ENCODE measurements around the gene NDUFV2. TPM values are rescaled to one million over a fixed set of nuclear protein-coding genes. Genes with fewer than 3 reads are reported as not detected.
A peak's percentile ranks its signal among the peaks of the same experiment; 100 is the strongest.

Gene NDUFV2
- total and polyA plus RNA-seq, 8 donors, result 69.4 to 283 (median 218) TPM

DNA sequence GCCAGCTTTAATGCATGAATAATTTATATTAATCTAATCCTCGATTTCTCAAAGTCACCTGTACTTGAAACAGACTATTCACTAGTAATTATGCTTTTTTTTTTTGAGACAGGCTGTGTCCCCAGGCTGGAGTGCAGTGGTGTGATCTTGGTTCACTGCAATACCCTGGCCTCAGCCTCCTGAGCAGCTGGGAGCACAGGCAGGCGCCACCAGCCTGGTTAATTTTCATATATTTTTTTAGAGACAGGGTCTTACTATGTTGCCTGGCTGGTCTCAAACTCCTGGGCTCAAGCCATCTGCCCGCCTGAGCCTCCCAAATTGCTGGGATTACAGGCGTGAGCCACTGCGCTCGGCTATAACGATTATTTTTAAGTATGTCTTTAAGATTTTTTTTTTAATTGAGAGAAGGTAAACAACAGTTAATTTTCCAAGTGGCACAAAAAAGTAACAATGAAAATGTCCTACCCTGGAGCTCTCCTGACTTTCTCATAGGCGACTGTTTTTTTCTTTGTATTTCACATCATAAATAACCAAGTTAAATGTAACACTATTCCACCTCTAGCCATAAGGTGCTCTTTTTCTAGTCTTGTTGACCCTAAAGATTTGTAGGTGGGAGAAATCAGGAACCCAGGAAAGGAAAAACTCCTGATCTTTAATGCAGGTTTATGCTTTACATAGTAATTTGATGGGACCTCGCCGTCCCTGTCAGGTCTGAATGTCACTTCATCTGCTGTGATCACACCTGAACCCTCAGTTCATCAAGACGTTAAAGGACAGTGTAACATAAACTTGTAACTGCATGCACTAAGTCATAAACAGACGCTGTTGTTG lies 32.8 kb downstream of the NDUFV2 start:
- peak overlapping the region; percentile 95 to 99 (median 99) for H3K27ac ChIP-seq
- intact Hi-C loops (cut with DNase I; ENCODE audit: low total_unique reads), result no loop called here
- WGBS, 5 donors, result 41 to 48% (median 43%) methylated on average over 12 of the region's 12 CpGs
- peak overlapping the region; percentile 64 to 89 (median 78) for H3K4me3 ChIP-seq
- no peak for DNase-seq
- no peaks in the 10 kb centered on the region for H3K9me3 ChIP-seq
- peaks cover 32 to 70% (median 46%) of the 10 kb centered on the region in 4 donors for H3K4me1 ChIP-seq
- no peaks in the 10 kb centered on the region for H3K27me3 ChIP-seq
- TF ChIP-seq POLR2AphosphoS5 (IDR thresholded peaks at IDR 0.05) (no peak), POLR2A (IDR thresholded peaks at IDR 0.05) (no peak), EP300 (IDR thresholded peaks at IDR 0.05) (no peak)
- TF ChIP-seq, protein P1, sequence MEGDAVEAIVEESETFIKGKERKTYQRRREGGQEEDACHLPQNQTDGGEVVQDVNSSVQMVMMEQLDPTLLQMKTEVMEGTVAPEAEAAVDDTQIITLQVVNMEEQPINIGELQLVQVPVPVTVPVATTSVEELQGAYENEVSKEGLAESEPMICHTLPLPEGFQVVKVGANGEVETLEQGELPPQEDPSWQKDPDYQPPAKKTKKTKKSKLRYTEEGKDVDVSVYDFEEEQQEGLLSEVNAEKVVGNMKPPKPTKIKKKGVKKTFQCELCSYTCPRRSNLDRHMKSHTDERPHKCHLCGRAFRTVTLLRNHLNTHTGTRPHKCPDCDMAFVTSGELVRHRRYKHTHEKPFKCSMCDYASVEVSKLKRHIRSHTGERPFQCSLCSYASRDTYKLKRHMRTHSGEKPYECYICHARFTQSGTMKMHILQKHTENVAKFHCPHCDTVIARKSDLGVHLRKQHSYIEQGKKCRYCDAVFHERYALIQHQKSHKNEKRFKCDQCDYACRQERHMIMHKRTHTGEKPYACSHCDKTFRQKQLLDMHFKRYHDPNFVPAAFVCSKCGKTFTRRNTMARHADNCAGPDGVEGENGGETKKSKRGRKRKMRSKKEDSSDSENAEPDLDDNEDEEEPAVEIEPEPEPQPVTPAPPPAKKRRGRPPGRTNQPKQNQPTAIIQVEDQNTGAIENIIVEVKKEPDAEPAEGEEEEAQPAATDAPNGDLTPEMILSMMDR (IDR thresholded peaks at IDR 0.05), result no peak
- H3K36me3 ChIP-seq, result peaks cover 0 to 36% (median 33%) of the 10 kb centered on the region in 4 donors

DNA sequence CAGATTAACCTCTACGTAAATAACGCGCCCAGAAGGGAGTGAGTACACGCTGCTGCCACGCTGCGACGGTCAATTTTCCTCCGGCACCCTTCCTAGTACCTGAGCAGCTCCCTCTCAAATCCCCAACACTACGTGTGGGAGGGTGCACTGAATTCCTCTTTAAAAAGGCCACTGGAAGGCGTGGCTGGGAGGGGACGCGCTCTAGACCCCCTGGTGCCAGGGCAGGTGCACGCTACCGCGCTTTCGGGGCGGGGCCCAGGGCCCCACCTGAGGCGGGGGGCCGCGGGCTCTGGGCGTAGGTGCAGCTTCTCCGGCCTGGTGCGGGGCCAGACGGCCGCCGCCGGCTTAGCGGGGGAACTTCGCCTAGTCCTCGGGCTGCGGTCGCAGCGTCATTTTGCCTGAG lies 33.4 kb downstream of the NDUFV2 start:
- WGBS, 5 donors, result 0 to 1% (median 1%) methylated on average over 21 to 33 of the region's 33 CpGs
- no peaks in the 10 kb centered on the region for H3K9me3 ChIP-seq
- H3K4me3 ChIP-seq, result peak overlapping the region; percentile 64 to 89 (median 78)
- H3K36me3 ChIP-seq, result peaks cover 0 to 30% (median 28%) of the 10 kb centered on the region in 4 donors
- TF ChIP-seq POLR2AphosphoS5 (IDR thresholded peaks at IDR 0.05) (peak in 2 of 3 donors; percentile 7 to 53), POLR2A (IDR thresholded peaks at IDR 0.05) (no peak)
- peak overlapping the region; percentile 95 to 99 (median 99) for H3K27ac ChIP-seq
- H3K4me1 ChIP-seq, result peaks cover 37 to 71% (median 52%) of the 10 kb centered on the region in 4 donors
- H3K27me3 ChIP-seq, result no peaks in the 10 kb centered on the region
- intact Hi-C loops (cut with DNase I; ENCODE audit: low total_unique reads), result no loop called here
- no peak for DNase-seq

DNA sequence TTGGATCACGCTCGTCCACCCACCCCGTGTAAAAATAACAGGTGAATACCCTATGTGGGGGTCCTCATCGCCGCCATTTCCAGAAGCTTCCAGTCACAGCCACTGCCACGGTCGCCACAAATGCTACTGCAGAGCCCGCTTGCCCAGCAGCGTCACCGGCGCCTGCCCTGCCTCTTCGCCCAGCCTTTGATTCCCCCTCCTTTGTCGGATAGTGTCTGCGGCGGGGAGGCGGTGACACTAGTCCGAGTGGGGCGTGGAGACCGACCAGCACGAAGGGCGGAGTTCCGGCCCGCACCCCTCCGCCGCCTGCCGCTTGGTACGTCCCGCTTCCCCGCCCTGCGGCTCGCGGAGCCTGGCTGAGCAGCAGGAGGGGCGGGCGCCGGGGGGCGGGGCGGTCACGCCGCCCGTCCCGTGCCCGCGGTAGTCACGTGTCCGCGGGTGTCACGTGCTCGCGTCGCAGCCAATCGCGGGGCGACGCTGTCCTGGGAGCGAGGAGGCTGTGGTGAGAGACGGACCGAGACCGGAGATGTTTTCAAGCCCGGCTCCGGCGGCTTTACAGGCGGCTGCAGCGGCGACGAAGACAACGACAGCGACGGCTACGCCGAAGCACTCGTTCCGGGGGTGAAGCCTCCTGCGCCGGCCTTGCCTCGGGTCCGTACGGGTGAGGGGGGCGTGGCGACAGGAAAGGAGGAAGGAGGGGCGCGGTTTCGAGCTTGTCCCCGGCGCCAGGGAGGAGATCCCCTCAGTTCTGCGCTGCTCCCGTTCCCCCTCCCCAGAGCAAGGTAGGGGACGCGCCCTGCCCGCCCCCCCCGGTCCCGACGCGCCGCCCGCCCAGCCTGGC lies 34.0 kb downstream of the NDUFV2 start, which contains the start of gene ANKRD12:
ANKRD12 (plus strand) TSS at position 467 of the 841 bp plus-strand sequence. CDS start 45,652 bp downstream, outside the sequence.
- Histone ChIP-seq H3K9me3 (no peaks in the 10 kb centered on the region), H3K4me1 (peaks cover 43 to 71% (median 58%) of the 10 kb centered on the region in 4 donors), H3K27ac (peak within 1 kb of the TSS; percentile 98 to 100 (median 99)), H3K27me3 (no peaks in the 10 kb centered on the region), H3K36me3 (peaks cover 0 to 26% (median 23%) of the 10 kb centered on the region in 4 donors), H3K4me3 (peak within 1 kb of the TSS; percentile 64 to 89 (median 78))
- DNase-seq, result peak; percentile 98 to 99
- TF ChIP-seq POLR2AphosphoS5 (IDR thresholded peaks at IDR 0.05) (peak; percentile 87 to 98 (median 93)), POLR2A (IDR thresholded peaks at IDR 0.05) (peak in 2 of 4 donors; percentile 69 to 71)
- TF ChIP-seq, protein P1 (IDR thresholded peaks at IDR 0.05), result no peak
- intact Hi-C loops (cut with DNase I; ENCODE audit: low total_unique reads), result no loop called here
- WGBS, 5 donors, result 0 to 1% (median 0%) methylated on average over 54 to 94 of the region's 95 CpGs

DNA sequence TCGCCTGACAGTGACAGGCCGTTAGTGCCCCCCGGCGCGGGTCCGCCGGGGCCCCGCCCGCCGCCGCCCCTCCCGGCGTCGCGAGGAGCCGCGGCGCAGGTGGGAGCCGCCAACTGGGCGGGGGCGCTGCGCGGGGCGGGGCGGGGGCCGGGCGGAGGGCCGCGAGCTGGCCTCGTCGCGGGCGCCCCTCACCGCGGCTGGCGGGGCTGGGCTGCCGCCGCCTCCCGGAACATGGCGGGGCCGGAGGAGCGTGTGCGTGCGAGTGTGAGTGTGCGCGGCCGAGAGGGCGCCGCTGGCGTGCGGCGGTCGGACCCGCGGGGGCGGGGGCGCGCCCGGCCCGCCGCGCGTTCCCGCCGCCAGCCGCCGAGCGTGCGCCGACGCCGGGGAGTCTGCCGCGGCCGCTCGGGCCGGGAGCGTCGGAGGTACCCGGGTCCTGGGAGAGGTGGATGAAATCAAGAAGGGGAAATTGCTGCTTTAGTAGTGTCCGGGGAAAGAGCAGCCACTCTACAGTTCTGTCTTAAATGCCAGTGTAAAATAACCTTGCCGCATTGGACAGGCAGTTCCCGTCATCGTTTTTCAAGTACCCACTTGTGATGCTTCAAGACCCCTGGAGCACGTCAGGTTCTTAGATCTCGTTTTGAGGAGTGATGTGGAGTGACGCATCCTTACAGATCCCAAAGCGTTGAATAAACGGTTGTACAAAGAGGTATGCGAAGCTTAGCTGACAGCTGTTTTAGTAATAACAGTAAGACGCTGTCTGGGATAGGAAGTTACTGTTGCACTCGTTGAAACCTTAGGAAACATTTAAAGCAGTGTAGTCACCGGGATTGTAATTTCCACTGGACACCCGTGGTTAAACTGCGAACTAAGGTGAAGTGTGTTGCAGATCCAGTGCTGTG lies 34.9 kb downstream of the NDUFV2 start:
- intact Hi-C loops (cut with DNase I; ENCODE audit: low total_unique reads), result no loop called here

More for the DNA sequence above, 34.9 kb downstream of the NDUFV2 start:
- peak; percentile 18 to 72 (median 70) for TF ChIP-seq POLR2AphosphoS5 (IDR thresholded peaks at IDR 0.05)
- TF ChIP-seq POLR2A (IDR thresholded peaks at IDR 0.05), result no peak
- TF ChIP-seq EP300 (IDR thresholded peaks at IDR 0.05), result no peak
- TF ChIP-seq, protein P1 (IDR thresholded peaks at IDR 0.05), result no peak
- Histone ChIP-seq H3K27me3 (no peaks in the 10 kb centered on the region), H3K4me3 (peak overlapping the region; percentile 64 to 89 (median 78)), H3K36me3 (peaks cover 0 to 17% (median 15%) of the 10 kb centered on the region in 4 donors), H3K27ac (peak overlapping the region; percentile 98 to 100 (median 99)), H3K4me1 (peaks cover 52 to 80% (median 67%) of the 10 kb centered on the region in 4 donors), H3K9me3 (no peaks in the 10 kb centered on the region)
- 0% methylated on average over 15 to 95 of the region's 95 CpGs for WGBS, 5 donors
- peak; percentile 66 to 94 for DNase-seq

Measured in stomach (tissue), 9 donors.